ENCODE results near the gene SMARCA2.

The SMARCA2 gene

DNA sequence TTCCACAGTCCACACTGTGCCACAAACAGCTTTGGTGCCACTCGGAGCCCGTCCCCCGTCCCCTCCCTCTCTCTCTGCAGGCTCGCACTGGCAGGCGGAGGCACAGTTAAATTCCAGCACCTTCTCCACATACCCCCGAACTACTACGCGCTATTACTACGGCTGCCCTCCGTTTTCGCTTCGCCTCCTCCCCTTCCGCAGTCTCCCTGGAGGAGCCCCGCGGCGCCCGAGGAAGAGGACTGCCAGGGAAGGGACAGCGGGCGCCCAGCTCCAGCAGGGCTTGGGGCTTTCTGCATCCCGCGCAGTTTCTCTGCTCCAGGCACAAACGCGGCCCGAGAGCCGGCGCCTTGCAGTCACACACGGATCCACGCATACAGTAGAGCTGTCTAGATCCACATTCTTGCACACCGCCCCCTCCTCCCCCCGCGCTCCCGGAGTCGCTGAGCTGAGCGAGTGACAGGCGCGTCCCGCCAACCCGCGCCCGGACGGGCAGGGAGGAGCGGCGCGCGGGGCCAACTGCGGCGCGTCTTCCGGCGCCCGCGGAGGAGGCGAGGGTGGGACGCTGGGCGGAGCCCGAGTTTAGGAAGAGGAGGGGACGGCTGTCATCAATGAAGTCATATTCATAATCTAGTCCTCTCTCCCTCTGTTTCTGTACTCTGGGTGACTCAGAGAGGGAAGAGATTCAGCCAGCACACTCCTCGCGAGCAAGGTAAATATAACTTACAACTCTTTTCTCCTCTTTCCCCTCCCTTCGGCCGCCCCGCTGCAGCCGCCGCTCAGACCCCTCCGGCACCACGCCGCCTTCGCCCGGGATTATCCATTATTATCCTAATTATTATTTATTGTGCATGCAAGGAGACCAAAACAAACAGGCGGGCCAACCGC lies at the start of gene SMARCA2:
TSS of gene SMARCA2 (plus strand) at position 652 of the 885 bp plus-strand sequence. CDS start 13,676 bp downstream, outside the sequence.
- H3K27me3 ChIP-seq (ENCODE audit: insufficient read depth, insufficient read length), result peaks cover 76% of the 10 kb centered on the region
- H3K9ac ChIP-seq (ENCODE audit: insufficient read length, low read depth), result peak within 1 kb of the TSS; percentile 81
- TF ChIP-seq YY1 (IDR thresholded peaks at IDR 0.05; ENCODE audit: insufficient read depth, insufficient read length) (no peak), SUZ12 (IDR thresholded peaks at IDR 0.05; ENCODE audit: extremely low read depth, insufficient read depth, insufficient read length) (peak; percentile 37)

DNA sequence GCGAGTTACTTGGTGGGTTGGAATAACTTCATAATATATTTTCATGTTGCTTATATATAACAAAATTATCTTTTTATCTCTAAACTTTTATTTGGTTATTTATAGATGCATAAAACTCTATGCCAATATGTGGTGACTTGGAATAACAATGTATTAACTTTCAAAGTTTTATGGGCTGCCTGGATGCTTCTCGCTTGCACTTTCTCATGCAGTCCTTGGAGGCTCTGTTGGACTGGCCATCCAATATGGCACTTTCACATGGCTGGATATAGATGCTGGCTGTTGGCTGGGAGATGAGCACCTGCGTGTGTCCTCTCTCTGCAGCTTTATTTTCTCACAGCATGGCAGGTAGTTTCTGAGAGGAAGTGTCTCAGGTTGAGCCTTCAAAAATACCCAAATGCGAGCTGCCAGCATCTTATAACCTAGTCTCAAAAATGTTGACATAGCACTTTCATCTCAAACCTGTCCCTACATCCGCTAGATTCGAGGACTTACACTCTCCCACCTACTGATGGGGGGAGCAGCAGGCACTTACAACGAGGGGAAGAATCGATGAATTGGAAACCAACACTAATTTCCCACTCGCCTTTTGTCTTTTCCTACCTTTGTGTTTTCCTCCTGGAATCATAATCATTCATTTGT lies 48.3 kb upstream of the SMARCA2 start:
- H3K27me3 ChIP-seq (ENCODE audit: insufficient read depth, insufficient read length), result no peaks in the 10 kb centered on the region
- no peaks in the 10 kb centered on the region for H3K4me1 ChIP-seq (ENCODE audit: insufficient read depth, insufficient read length)
- peaks cover 3% of the 10 kb centered on the region; the same call in 1 of the 2 replicates for H3K9me3 ChIP-seq (ENCODE audit: insufficient read depth, low read length)
- TF ChIP-seq YY1 (IDR thresholded peaks at IDR 0.05; ENCODE audit: insufficient read depth, insufficient read length) (no peak), SUZ12 (IDR thresholded peaks at IDR 0.05; ENCODE audit: extremely low read depth, insufficient read depth, insufficient read length) (no peak), ZNF274 (IDR thresholded peaks at IDR 0.05; ENCODE audit: low read depth, low read length) (no peak)
- H3K36me3 ChIP-seq (ENCODE audit: insufficient read depth, insufficient read length, low read length), result no peaks in the 10 kb centered on the region
- no peak overlapping the region for H3K4me3 ChIP-seq (ENCODE audit: insufficient read length, low read depth)
- no peak overlapping the region for H3K9ac ChIP-seq (ENCODE audit: insufficient read length, low read depth)
- DNase-seq (ENCODE audit: low read depth, low spot score), result no peak

More for the DNA sequence above, at the start of gene SMARCA2:
- Histone ChIP-seq H3K4me1 (ENCODE audit: insufficient read depth, insufficient read length) (no peaks in the 10 kb centered on the region), H3K9me3 (ENCODE audit: insufficient read depth, low read length) (no peaks in the 10 kb centered on the region), H3K4me3 (ENCODE audit: insufficient read length, low read depth) (peak within 1 kb of the TSS; percentile 80), H3K36me3 (ENCODE audit: insufficient read depth, insufficient read length, low read length) (no peaks in the 10 kb centered on the region)
- DNase-seq (ENCODE audit: low read depth, low spot score), result peak; percentile 77

DNA sequence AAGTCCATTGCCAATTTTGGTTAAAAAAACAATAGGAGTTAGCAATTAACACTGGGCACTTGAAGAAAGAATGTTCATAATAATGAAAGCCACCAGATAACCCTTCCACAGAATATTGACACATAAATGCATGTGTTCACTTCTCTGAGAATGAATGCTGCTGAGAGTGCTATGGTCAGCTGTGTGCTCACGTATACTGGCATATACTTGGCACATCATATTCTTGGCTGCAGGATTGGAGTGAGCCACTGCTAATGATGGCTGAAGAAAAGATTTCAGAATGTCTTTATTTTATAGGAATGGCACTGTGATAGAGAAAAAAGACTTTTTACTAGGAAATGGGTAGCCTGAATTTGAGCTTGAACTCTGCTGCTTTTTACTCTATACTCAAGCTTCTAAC lies 46.0 kb upstream of the SMARCA2 start:
- Histone ChIP-seq H3K9ac (ENCODE audit: insufficient read length, low read depth) (no peak overlapping the region), H3K4me3 (ENCODE audit: insufficient read length, low read depth) (no peak overlapping the region), H3K9me3 (ENCODE audit: insufficient read depth, low read length) (peaks cover 16% of the 10 kb centered on the region; the same call in 1 of the 2 replicates), H3K4me1 (ENCODE audit: insufficient read depth, insufficient read length) (no peaks in the 10 kb centered on the region), H3K27me3 (ENCODE audit: insufficient read depth, insufficient read length) (no peaks in the 10 kb centered on the region), H3K36me3 (ENCODE audit: insufficient read depth, insufficient read length, low read length) (no peaks in the 10 kb centered on the region)
- TF ChIP-seq YY1 (IDR thresholded peaks at IDR 0.05; ENCODE audit: insufficient read depth, insufficient read length) (no peak), SUZ12 (IDR thresholded peaks at IDR 0.05; ENCODE audit: extremely low read depth, insufficient read depth, insufficient read length) (no peak), ZNF274 (IDR thresholded peaks at IDR 0.05; ENCODE audit: low read depth, low read length) (no peak)
- no peak for DNase-seq (ENCODE audit: low read depth, low spot score)

DNA sequence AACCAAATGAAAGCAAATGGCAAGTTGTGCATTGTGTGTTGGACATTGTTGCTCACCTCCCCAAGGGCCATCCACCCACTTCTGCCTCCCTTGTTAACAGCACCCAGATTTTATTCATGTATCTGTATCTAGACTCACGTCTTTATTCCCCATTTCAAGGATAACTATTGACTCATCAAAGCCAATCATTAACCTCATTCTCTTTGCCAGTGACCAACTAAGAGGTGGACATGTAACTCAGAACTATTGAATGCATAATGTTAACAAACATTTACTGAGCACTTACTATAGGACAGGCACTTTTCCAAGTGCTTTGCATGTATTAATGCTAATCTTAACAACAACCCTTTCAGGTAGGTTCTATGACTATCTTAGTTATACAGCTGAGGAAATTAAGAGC lies 45.2 kb upstream of the SMARCA2 start:
- Histone ChIP-seq H3K36me3 (ENCODE audit: insufficient read depth, insufficient read length, low read length) (no peaks in the 10 kb centered on the region), H3K4me1 (ENCODE audit: insufficient read depth, insufficient read length) (no peaks in the 10 kb centered on the region), H3K27me3 (ENCODE audit: insufficient read depth, insufficient read length) (no peaks in the 10 kb centered on the region), H3K9me3 (ENCODE audit: insufficient read depth, low read length) (peaks cover 16% of the 10 kb centered on the region; the same call in 1 of the 2 replicates), H3K9ac (ENCODE audit: insufficient read length, low read depth) (no peak overlapping the region), H3K4me3 (ENCODE audit: insufficient read length, low read depth) (no peak overlapping the region)
- no peak for DNase-seq (ENCODE audit: low read depth, low spot score)
- TF ChIP-seq ZNF274 (IDR thresholded peaks at IDR 0.05; ENCODE audit: low read depth, low read length) (no peak), YY1 (IDR thresholded peaks at IDR 0.05; ENCODE audit: insufficient read depth, insufficient read length) (no peak), SUZ12 (IDR thresholded peaks at IDR 0.05; ENCODE audit: extremely low read depth, insufficient read depth, insufficient read length) (no peak)

DNA sequence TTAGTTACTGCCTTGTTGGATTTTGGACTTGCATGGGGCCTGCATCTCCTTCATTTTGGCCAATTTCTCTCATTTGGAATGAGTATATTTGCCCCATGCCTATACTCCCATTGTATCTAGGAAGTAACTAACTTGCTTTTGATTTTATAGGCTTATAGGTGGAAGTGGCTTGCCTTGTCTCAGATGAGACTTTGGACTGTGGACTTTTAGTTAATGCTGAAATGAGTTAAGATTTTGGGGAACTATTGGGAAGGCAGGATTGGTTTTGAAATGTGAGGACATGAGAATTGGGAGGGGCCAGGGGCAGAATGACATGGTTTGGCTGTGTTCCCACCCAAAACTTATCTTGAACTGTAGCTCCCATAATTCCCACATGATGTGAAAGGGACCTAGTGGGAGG lies 42.5 kb upstream of the SMARCA2 start:
- H3K4me3 ChIP-seq (ENCODE audit: insufficient read length, low read depth), result no peak overlapping the region

DNA sequence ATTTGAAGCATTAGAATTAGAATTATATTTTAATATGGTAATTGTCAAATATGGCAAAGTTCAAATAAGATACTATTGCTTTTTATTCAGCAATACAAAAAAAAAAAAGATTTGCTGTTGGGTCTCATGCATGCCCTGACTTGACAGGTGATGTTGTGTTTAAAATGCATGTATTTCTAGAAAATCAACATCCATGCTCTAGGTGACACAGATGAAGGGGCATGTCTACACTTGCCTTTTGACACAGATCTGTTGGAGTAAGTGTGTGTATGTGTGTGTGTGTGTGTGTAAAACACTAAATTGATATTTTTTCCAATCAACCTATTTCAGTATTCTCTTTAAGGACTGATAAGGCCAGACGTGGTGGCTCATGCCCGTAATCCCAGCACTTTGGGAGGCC lies 38.1 kb upstream of the SMARCA2 start:
- Histone ChIP-seq H3K9ac (ENCODE audit: insufficient read length, low read depth) (no peak overlapping the region), H3K9me3 (ENCODE audit: insufficient read depth, low read length) (peaks cover 11% of the 10 kb centered on the region; the same call in 1 of the 2 replicates), H3K27me3 (ENCODE audit: insufficient read depth, insufficient read length) (no peaks in the 10 kb centered on the region), H3K36me3 (ENCODE audit: insufficient read depth, insufficient read length, low read length) (no peaks in the 10 kb centered on the region), H3K4me1 (ENCODE audit: insufficient read depth, insufficient read length) (no peaks in the 10 kb centered on the region), H3K4me3 (ENCODE audit: insufficient read length, low read depth) (no peak overlapping the region)
- DNase-seq (ENCODE audit: low read depth, low spot score), result no peak
- no peak for TF ChIP-seq YY1 (IDR thresholded peaks at IDR 0.05; ENCODE audit: insufficient read depth, insufficient read length)
- no peak for TF ChIP-seq ZNF274 (IDR thresholded peaks at IDR 0.05; ENCODE audit: low read depth, low read length)
- TF ChIP-seq SUZ12 (IDR thresholded peaks at IDR 0.05; ENCODE audit: extremely low read depth, insufficient read depth, insufficient read length), result no peak

More for the DNA sequence above, 42.5 kb upstream of the SMARCA2 start:
- no peaks in the 10 kb centered on the region for H3K36me3 ChIP-seq (ENCODE audit: insufficient read depth, insufficient read length, low read length)
- no peaks in the 10 kb centered on the region for H3K4me1 ChIP-seq (ENCODE audit: insufficient read depth, insufficient read length)
- no peak for TF ChIP-seq SUZ12 (IDR thresholded peaks at IDR 0.05; ENCODE audit: extremely low read depth, insufficient read depth, insufficient read length)
- TF ChIP-seq ZNF274 (IDR thresholded peaks at IDR 0.05; ENCODE audit: low read depth, low read length), result no peak
- TF ChIP-seq YY1 (IDR thresholded peaks at IDR 0.05; ENCODE audit: insufficient read depth, insufficient read length), result no peak
- peaks cover 16% of the 10 kb centered on the region; the same call in 1 of the 2 replicates for H3K9me3 ChIP-seq (ENCODE audit: insufficient read depth, low read length)
- no peak overlapping the region for H3K9ac ChIP-seq (ENCODE audit: insufficient read length, low read depth)
- no peak for DNase-seq (ENCODE audit: low read depth, low spot score)
- H3K27me3 ChIP-seq (ENCODE audit: insufficient read depth, insufficient read length), result no peaks in the 10 kb centered on the region

DNA sequence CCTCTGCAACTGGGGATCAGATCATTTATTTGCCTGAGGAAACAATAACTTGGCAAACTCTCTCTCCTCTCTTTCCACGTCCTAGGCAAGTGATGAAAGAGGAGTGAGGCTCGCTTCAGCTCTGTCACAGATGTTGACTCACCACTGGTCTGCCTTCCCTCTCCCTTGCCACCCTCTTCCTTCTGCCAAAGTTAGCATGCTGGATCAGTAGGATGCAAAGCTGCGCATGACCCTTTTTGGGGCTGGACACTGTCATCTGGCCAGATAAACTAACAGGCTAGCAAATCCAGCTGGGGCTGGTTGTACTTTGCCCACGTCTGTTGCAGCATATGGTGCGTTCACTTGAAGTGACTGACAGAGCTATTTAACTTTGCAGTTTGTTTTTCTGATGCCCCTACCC lies 36.2 kb upstream of the SMARCA2 start:
- TF ChIP-seq YY1 (IDR thresholded peaks at IDR 0.05; ENCODE audit: insufficient read depth, insufficient read length) (no peak), ZNF274 (IDR thresholded peaks at IDR 0.05; ENCODE audit: low read depth, low read length) (no peak)
- no peak overlapping the region for H3K9ac ChIP-seq (ENCODE audit: insufficient read length, low read depth)
- no peaks in the 10 kb centered on the region for H3K9me3 ChIP-seq (ENCODE audit: insufficient read depth, low read length)
- DNase-seq (ENCODE audit: low read depth, low spot score), result no peak
- H3K4me1 ChIP-seq (ENCODE audit: insufficient read depth, insufficient read length), result no peaks in the 10 kb centered on the region
- no peaks in the 10 kb centered on the region for H3K27me3 ChIP-seq (ENCODE audit: insufficient read depth, insufficient read length)
- no peak overlapping the region for H3K4me3 ChIP-seq (ENCODE audit: insufficient read length, low read depth)
- no peaks in the 10 kb centered on the region for H3K36me3 ChIP-seq (ENCODE audit: insufficient read depth, insufficient read length, low read length)
